Measurements from ENCODE around the gene UGT1A8.

GRCh38 chr2:233679196-233679595 is 61.8 kb downstream of the UGT1A8 start:
- TF ChIP-seq SIN3A (IDR thresholded peaks at IDR 0.05; ENCODE audit: low read depth) (no peak), EZH2 (IDR thresholded peaks at IDR 0.05) (no peak), CEBPB (IDR thresholded peaks at IDR 0.05; ENCODE audit: low read depth) (no peak), POLR2AphosphoS5 (IDR thresholded peaks at IDR 0.05; ENCODE audit: low read depth, low read length) (no peak), CTCF (IDR thresholded peaks at IDR 0.05 in 2 of 3, conservative IDR thresholded peaks at IDR 0.05 in 1 of 3; ENCODE audit: borderline replicate concordance in 1 of 3, insufficient read depth in 1 of 3, low read depth in 2 of 3, low read length in 2 of 3) (no peak), EZH2phosphoT487 (IDR thresholded peaks at IDR 0.05; ENCODE audit: borderline replicate concordance) (no peak)
